GM19438 (cell line): ENCODE data around the gene ACO1.

ENCODE experiments used
- ATAC-seq: cut with Tn5 transposase; IDR thresholded peaks from one replicate; pipeline ENCODE4 v1.9.1; 2021; ENCODE audit warnings: low read depth; ENCODE audit not compliant: unreplicated experiment

ACO1 gene

GRCh38 chr9:32483343-32483742, 98.9 kb downstream of the ACO1 start:
- no peak for ATAC-seq

GRCh38 chr9:32486839-32487562, 102.6 kb downstream of the ACO1 start:
- no peak for ATAC-seq

GRCh38 chr9:32487981-32488380, 103.5 kb downstream of the ACO1 start:
- no peak for ATAC-seq

- ATAC-seq: no peak
Observed at GRCh38 chr9:32490601-32491000, 106.2 kb downstream of the ACO1 start.

GRCh38 chr9:32497921-32498320, 113.5 kb downstream of the ACO1 start:
- no peak for ATAC-seq

GRCh38 chr9:32500768-32501167, 116.3 kb downstream of the ACO1 start:
- ATAC-seq: no peak

- no peak for ATAC-seq
Observed at GRCh38 chr9:32501868-32502267, 117.4 kb downstream of the ACO1 start.

GRCh38 chr9:32502464-32502863, 118.0 kb downstream of the ACO1 start:
- no peak for ATAC-seq

GRCh38 chr9:32503008-32503407, 118.6 kb downstream of the ACO1 start:
- ATAC-seq: no peak
